Measurements from ENCODE around the gene ACTL6B.

The ACTL6B gene

DNA sequence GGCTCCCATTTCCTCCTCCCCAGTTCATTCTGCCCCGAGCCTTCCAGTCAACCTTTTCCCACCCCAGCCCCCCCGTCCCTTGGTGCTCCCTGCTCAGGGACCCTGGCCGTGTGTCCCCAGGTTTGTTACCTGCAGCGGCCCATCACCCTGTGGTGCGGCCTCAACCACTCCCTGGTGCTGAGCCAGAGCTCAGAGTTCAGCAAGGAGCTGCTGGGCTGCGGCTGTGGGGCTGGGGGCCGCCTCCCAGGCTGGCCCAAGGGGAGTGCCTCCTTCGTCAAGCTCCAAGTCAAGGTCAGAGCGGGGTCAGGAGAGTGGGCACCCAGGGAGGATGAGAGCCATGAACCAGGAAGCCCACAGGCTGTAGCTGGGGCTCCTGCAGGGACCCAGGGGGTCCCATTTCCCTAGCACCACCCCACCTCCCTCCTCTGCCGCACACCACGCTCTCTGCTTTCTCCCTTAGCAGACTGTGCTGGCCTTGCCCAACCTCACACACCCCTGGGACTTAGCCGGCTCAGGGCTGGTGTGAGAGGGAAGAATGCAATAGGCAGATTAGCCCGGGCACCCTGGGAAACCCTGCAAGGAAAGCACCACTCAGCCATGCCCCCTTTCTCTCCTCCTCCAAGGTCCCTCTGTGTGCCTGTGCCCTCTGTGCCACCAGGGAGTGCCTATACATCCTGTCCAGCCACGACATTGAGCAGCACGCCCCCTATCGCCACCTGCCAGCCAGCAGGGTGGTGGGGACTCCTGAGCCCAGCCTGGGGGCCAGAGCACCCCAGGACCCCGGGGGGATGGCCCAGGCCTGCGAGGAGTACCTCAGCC is 56.1 kb downstream of the ACTL6B start:
- DNase-seq, result peak in 1 of 2 experiments; percentile 3

GRCh38 chr7:100598425-100598824 is 57.8 kb downstream of the ACTL6B start:
- no peak for DNase-seq

- DNase-seq, result no peak
Observed at GRCh38 chr7:100595188-100595587, 61.1 kb downstream of the ACTL6B start.
